GM10847 (cell line): ENCODE results near the gene SEC11C.

Experiments
- POLR2A ChIP-seq: IDR thresholded peaks from 2 replicates; pipeline ENCODE4 v1.6.1; 2011; ENCODE audit not compliant: insufficient read length; ENCODE audit errors: extremely low read depth

SEC11C gene

GRCh38 chr18:59180150-59180845 is 40.6 kb downstream of the SEC11C start:
- TF ChIP-seq POLR2A = no peak

GRCh38 chr18:59182673-59183072 is 43.0 kb downstream of the SEC11C start:
- TF ChIP-seq POLR2A = no peak

- no peak for TF ChIP-seq POLR2A
Measured at GRCh38 chr18:59189008-59189407, 49.3 kb downstream of the SEC11C start.

GRCh38 chr18:59189746-59190145 is 50.1 kb downstream of the SEC11C start:
- TF ChIP-seq POLR2A = no peak

- no peak for TF ChIP-seq POLR2A
Measured at GRCh38 chr18:59196161-59196725, 56.6 kb downstream of the SEC11C start.

GRCh38 chr18:59197636-59198035 is 58.0 kb downstream of the SEC11C start:
- no peak for TF ChIP-seq POLR2A

- no peak for TF ChIP-seq POLR2A
Measured at GRCh38 chr18:59198215-59198614, 58.5 kb downstream of the SEC11C start.

- TF ChIP-seq POLR2A = no peak
Measured at GRCh38 chr18:59200787-59201186, 61.1 kb downstream of the SEC11C start.

- TF ChIP-seq POLR2A = no peak
Measured at GRCh38 chr18:59202258-59202820, 62.7 kb downstream of the SEC11C start.

- TF ChIP-seq POLR2A = no peak
Measured at GRCh38 chr18:59207506-59207905, 67.8 kb downstream of the SEC11C start.
